ENCODE results near the gene KRT4.
"Not testable (repeated sequence)": the region's sequence is repeated elsewhere in the genome, so short reads cannot be mapped to it uniquely, and the experiment has no call there.

Gene KRT4

DNA sequence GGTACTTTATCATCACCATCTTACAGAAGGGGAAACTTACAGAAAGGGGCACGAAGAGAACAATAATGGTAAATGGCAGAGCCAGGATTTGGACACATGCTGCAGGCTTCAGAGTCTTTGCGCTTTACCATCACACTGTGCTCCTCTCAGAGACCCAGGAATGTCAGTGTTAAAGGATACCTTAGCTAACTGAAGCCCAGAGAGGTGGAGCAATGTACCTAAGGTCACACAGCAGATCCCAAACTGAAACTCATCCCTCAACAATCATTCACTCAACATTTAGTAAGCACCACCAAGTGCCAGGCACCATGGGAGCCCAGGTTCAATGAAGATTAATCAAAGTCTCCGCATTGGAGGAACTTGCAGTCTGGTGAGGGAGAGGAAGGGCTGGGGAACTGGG is 42.9 kb upstream of the KRT4 start:
- Histone ChIP-seq H3K27me3 (replicated peaks; ENCODE audit: control insufficient read depth, insufficient read depth, low read length) (peaks cover 1% of the 10 kb centered on the region), H3K4me3 (replicated peaks; ENCODE audit: low read depth, low read length) (no peak overlapping the region), H3K36me3 (ENCODE audit: control insufficient read depth, insufficient read depth, low read length) (no peaks in the 10 kb centered on the region)
- no peak for DNase-seq (ENCODE audit: extremely low read depth, insufficient read length)
- TF ChIP-seq, protein P1, sequence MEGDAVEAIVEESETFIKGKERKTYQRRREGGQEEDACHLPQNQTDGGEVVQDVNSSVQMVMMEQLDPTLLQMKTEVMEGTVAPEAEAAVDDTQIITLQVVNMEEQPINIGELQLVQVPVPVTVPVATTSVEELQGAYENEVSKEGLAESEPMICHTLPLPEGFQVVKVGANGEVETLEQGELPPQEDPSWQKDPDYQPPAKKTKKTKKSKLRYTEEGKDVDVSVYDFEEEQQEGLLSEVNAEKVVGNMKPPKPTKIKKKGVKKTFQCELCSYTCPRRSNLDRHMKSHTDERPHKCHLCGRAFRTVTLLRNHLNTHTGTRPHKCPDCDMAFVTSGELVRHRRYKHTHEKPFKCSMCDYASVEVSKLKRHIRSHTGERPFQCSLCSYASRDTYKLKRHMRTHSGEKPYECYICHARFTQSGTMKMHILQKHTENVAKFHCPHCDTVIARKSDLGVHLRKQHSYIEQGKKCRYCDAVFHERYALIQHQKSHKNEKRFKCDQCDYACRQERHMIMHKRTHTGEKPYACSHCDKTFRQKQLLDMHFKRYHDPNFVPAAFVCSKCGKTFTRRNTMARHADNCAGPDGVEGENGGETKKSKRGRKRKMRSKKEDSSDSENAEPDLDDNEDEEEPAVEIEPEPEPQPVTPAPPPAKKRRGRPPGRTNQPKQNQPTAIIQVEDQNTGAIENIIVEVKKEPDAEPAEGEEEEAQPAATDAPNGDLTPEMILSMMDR (IDR thresholded peaks at IDR 0.05; ENCODE audit: insufficient read depth, low read length, poor library complexity, severe bottlenecking): no peak

DNA sequence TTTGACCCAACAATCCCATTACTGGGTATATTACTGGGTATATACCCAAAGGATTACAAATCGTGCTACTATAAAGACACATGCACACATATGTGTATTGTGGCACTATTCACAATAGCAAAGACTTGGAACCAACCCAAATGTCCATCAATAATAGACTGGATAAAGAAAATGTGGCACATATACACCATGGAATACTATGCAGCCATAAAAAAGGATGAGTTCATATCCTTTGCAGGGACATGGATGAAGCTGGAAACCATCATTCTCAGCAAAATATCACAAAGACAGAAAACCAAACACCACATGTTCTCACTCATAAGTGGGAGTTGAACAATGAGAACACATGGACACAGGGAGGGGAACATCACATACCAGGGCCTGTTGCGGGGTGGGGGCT is 42.2 kb upstream of the KRT4 start:
- H3K4me3 ChIP-seq (replicated peaks; ENCODE audit: low read depth, low read length); H3K27me3 ChIP-seq (replicated peaks; ENCODE audit: control insufficient read depth, insufficient read depth, low read length); H3K36me3 ChIP-seq (ENCODE audit: control insufficient read depth, insufficient read depth, low read length); DNase-seq (ENCODE audit: extremely low read depth, insufficient read length): not testable (repeated sequence)

DNA sequence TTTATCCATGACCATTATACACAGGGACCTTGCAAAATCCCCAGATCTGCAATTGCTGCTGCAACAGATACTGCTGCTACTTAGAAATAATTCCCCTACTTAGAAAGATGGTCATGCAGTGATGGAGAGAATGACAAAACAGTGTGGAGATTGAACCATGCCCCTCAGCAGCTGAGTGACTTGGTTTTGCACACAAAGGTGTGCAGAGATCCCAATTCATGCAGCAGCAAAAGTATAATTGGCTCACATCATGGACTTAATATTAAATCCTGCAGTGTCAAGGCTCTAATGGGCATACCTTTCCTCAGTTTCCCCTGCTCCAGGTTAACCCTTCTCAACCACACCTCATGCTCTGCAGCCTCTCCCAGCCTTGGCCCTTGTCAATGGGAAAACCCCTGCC is 37.9 kb upstream of the KRT4 start:
- Histone ChIP-seq H3K36me3 (ENCODE audit: control insufficient read depth, insufficient read depth, low read length) (no peaks in the 10 kb centered on the region), H3K27me3 (replicated peaks; ENCODE audit: control insufficient read depth, insufficient read depth, low read length) (no peaks in the 10 kb centered on the region; the same call in none of the 2 replicates), H3K4me3 (replicated peaks; ENCODE audit: low read depth, low read length) (no peak overlapping the region)
- TF ChIP-seq, protein P1 (IDR thresholded peaks at IDR 0.05; ENCODE audit: insufficient read depth, low read length, poor library complexity, severe bottlenecking): no peak
- no peak for DNase-seq (ENCODE audit: extremely low read depth, insufficient read length)

DNA sequence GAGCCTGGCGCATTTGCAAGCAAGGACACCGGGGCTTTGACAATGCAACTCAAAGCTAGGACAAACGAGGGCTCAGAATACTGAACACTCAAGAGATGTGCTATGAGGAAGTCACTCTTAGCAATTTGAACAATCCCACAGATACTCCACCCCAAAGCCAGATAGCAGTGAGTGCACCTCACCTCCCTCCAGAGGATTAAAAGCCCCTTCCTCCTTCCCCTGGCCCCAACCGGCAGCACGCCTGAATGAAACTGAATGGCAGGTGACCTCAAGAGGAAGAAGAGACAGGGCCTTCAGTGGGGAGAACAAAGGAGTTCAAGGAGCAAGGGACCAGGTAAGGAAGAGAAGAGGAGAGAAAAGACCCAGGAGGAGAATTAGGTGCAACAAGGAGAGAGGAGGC is 36.8 kb upstream of the KRT4 start:
- no peak for DNase-seq (ENCODE audit: extremely low read depth, insufficient read length)
- Histone ChIP-seq H3K27me3 (replicated peaks; ENCODE audit: control insufficient read depth, insufficient read depth, low read length) (no peaks in the 10 kb centered on the region; the same call in none of the 2 replicates), H3K36me3 (ENCODE audit: control insufficient read depth, insufficient read depth, low read length) (no peaks in the 10 kb centered on the region), H3K4me3 (replicated peaks; ENCODE audit: low read depth, low read length) (no peak overlapping the region)
- TF ChIP-seq, protein P1 (IDR thresholded peaks at IDR 0.05; ENCODE audit: insufficient read depth, low read length, poor library complexity, severe bottlenecking): no peak

DNA sequence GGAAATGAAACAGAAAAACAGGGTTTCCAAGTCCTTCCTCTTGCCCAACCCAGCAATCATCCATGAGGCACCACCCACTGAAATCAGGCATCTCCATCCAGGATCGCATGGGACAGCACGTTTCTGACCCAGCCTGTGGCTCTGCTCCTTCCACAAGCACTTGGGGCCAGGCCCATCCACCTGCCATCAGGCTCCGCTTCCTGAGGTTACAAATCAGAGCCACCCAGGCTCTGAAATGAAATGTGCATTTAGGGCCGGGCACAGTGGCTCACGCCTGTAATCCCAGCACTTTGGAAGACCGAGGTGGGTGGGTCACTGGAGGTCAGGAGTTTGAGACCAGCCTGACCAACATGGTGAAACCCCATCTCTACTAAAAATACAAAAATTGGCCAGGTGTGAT is 35.6 kb upstream of the KRT4 start:
- H3K36me3 ChIP-seq (ENCODE audit: control insufficient read depth, insufficient read depth, low read length): no peaks in the 10 kb centered on the region
- no peaks in the 10 kb centered on the region; the same call in none of the 2 replicates for H3K27me3 ChIP-seq (replicated peaks; ENCODE audit: control insufficient read depth, insufficient read depth, low read length)
- H3K4me3 ChIP-seq (replicated peaks; ENCODE audit: low read depth, low read length): no peak overlapping the region
- TF ChIP-seq, protein P1 (IDR thresholded peaks at IDR 0.05; ENCODE audit: insufficient read depth, low read length, poor library complexity, severe bottlenecking): no peak
- no peak for DNase-seq (ENCODE audit: extremely low read depth, insufficient read length)

DNA sequence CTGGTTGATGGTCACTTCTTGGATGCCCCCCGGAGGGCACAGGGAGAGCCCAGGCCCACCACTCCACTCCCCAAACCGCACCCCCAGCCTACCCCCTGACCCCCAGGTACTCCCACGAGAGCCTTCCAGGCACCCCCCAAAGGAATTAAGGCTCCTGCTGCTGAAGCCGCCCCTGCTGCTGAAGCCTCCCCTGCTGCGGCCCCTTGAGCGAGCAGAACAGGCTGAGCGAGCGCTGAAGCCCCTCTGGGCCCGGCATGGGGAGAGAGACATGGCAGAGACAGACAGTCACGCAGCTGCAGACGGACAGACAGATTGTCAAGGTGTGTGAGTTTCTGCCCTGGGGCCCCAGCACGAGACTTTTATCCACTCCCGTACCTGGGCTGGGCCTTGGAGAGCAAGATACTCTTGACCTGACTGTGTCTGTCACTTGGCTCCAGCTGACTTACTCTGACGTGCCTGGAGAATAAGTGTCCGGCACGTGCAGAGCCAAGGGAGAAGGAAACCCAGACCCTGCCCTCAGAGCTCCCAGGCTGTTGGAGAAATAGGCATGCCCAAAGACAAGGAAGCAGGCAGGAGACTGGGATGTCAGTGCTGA is 34.8 kb upstream of the KRT4 start, which contains the start of gene KRT78:
KRT78 (minus strand) TSS at position 334 of the 595 bp plus-strand sequence; CDS start at position 270, 64 bp downstream.
- no peaks in the 10 kb centered on the region; the same call in none of the 2 replicates for H3K27me3 ChIP-seq (replicated peaks; ENCODE audit: control insufficient read depth, insufficient read depth, low read length)
- H3K36me3 ChIP-seq (ENCODE audit: control insufficient read depth, insufficient read depth, low read length): no peaks in the 10 kb centered on the region
- no peak within 1 kb of the TSS for H3K4me3 ChIP-seq (replicated peaks; ENCODE audit: low read depth, low read length)
- DNase-seq (ENCODE audit: extremely low read depth, insufficient read length): no peak
- TF ChIP-seq, protein P1 (IDR thresholded peaks at IDR 0.05; ENCODE audit: insufficient read depth, low read length, poor library complexity, severe bottlenecking): no peak
